ENCODE measurements around the gene SETD4.

DNA sequence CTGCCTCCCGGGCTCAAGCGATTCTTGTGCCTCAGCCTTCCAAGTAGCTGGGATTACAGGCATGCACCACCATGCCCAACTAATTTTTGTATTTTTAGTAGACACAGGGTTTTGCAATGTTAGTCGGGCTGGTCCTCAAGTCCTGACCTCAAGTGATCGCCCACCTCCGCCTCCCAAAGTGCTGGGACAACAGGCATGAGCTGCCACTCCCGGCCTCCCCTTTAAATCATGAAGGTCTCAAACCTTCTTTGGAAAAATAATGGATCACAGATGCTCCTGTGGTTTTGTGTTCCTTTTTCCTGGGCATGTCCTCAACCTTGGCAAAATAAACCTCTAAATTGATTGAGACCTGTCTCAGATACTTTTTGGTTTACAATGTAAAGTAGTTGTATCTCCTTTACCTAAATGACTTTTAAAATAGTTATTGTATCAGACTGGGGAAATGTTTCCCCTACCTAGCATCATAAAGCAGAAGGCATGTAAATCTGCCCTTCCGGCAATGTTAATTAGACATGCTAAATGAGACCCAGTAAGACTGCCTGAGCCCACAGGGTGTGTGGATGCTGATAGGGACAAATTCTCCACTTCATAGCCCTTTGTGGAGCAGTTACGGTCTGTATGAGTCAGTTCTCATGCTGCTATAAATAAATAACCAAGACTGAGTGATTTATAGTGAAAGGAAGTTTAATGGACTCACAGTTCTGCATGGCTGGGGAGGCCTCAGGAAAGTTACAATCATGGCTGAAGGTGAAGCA lies 37.3 kb upstream of the SETD4 start:
- TF ChIP-seq, protein P1, sequence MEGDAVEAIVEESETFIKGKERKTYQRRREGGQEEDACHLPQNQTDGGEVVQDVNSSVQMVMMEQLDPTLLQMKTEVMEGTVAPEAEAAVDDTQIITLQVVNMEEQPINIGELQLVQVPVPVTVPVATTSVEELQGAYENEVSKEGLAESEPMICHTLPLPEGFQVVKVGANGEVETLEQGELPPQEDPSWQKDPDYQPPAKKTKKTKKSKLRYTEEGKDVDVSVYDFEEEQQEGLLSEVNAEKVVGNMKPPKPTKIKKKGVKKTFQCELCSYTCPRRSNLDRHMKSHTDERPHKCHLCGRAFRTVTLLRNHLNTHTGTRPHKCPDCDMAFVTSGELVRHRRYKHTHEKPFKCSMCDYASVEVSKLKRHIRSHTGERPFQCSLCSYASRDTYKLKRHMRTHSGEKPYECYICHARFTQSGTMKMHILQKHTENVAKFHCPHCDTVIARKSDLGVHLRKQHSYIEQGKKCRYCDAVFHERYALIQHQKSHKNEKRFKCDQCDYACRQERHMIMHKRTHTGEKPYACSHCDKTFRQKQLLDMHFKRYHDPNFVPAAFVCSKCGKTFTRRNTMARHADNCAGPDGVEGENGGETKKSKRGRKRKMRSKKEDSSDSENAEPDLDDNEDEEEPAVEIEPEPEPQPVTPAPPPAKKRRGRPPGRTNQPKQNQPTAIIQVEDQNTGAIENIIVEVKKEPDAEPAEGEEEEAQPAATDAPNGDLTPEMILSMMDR (IDR thresholded peaks at IDR 0.05; ENCODE audit: low read length), result no peak
- TF ChIP-seq EZH2 (IDR thresholded peaks at IDR 0.05; ENCODE audit: borderline replicate concordance, low read length), result no peak

All from OCI-LY1 (cell line).